Brain pericyte (primary cell): ENCODE results near the gene CCDC201.
"Not testable (repeated sequence)": the region's sequence is repeated elsewhere in the genome, so short reads cannot be mapped to it uniquely, and the experiment has no call there.

Experiments used
- DNase-seq: peaks from one replicate; pipeline ENCODE4 v3.0.0-alpha.2; 2012; ENCODE audit warnings: low read depth, low spot score

CCDC201 gene

GRCh38 chr7:45874408-45875131, 1.7 kb upstream of the CCDC201 start:
- no peak for DNase-seq

DNA sequence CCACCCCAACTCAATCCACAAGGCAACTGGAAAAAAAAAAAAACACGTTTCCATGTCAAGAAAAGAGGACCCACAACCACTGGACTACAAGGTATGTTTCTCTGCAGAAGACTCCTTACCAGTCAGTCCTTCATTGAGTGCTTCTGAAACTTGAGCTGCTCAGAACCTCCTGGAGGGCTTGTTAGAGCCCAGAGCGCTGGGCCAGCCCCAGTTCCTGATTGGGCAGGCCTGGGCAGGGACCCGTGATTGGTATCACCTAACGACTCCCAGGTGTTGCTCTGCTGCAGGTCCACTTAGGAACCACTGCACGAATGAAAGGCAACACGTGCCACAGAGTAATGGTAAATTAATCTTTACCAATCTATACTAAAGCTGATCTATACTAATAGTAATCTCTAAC, 473 bp upstream of the CCDC201 start:
- DNase-seq: no peak

DNA sequence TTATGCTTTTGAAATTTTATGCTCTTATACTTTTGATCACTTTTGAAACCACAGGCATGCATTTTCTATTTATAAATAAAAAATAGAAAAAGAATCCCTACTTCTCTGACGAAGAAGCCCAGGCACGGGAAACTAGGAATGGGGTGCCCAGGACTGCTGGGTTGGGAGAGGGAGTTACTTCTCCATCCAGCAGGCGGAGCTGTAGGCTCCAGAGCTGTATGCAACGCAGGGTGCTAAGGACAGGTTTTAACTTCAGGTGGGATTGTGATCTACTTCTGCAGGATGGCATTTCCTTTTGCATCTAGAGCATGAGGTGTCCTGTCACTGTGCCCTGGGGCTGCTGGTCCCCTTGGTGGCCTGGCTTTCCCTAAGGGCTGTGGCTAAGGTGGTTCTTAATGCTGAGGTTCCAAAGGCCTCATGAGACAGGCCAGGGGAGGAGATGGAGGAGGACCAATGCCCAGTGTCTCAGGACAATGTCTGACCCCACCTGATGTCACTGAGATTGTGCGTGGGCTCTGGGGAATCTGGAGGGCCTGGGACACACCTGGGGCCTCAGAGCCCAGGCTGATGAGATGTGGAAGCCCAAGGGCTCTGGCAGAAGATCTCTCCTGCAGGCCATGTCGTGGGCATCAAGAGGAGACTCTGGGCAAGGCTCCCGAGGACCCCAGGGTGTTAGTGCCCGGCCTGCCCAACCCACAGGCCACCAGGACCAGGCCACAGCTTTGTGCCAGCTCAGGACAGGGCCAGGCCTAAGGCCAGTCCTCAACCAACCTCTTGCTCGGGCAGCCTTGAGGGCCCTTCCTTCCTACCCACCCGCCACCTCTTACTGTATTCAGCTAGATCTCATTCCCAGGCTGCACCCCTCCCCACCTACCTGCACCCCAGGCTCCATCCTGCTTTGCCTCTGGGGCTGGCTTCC, 507 bp downstream of the CCDC201 start:
- no peak for DNase-seq

DNA sequence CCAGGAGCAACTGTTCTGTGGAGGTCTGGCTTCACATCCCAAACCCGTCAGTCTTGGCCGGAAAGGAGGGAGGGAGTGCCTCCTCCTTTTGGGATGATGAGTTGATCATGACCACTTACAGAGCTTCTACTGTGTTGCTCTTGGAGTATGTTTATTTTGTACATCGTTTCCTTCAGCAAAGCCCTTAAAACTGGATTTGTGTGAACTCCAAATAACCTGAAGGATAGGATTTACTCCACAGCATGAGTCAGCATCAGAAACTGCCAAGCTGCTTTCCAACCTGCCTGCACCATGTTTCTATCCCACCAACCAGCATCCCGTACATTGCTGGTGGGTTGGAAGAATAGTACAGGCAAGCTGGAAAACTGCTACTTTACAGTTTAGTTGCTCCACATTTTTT, 3.5 kb downstream of the CCDC201 start:
- DNase-seq: no peak

GRCh38 chr7:45867471-45867870, 5.4 kb downstream of the CCDC201 start:
- no peak for DNase-seq

GRCh38 chr7:45865594-45866410, 7.1 kb downstream of the CCDC201 start:
- no peak for DNase-seq

DNA sequence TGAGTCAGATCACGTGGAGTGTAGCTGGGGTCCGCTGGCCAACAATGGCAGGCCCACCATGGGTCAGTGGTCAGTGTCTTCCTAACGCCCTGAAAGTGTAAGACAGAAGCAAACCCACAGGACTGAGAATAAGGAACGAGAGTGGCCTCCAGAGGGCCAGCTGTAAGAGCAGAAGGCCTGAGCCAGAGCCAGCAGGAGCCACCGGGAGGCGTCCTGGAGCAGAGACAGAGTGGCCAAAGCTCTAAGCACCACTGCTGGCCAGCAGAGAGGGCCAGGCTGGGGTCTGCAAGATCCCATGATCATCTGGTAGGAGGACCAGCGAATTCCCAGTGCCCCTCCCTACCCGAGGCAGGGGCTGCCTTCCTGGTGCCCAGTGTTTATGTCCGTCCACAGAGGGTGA, 9.2 kb downstream of the CCDC201 start:
- DNase-seq: no peak

- not testable (repeated sequence) for DNase-seq
These were observed 16.0 kb downstream of the CCDC201 start for GRCh38 chr7:45856888-45857287.

DNA sequence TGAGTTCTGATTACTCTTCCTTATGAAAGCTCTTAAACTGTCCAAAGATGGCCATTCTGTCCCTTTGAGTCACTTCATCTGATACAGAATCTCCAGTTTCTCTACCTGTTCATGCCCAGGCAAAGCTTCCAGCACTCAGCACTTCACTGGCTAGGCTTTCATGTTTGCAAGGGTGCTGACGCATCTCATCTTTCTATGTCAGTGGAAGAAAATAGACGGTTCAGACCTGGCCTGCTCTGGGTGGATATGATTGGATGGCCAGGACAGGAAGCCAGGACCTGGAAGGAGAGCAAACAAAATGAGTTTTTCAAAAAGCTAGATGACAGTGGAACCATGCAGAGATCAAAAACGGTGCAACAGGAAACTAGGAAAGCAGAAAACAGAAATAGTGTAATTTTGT, 17.2 kb downstream of the CCDC201 start:
- not testable (repeated sequence) for DNase-seq

- not testable (repeated sequence) for DNase-seq
These were observed 19.4 kb downstream of the CCDC201 start for GRCh38 chr7:45853491-45853890.

GRCh38 chr7:45852984-45853383, 19.9 kb downstream of the CCDC201 start:
- DNase-seq: not testable (repeated sequence)

DNA sequence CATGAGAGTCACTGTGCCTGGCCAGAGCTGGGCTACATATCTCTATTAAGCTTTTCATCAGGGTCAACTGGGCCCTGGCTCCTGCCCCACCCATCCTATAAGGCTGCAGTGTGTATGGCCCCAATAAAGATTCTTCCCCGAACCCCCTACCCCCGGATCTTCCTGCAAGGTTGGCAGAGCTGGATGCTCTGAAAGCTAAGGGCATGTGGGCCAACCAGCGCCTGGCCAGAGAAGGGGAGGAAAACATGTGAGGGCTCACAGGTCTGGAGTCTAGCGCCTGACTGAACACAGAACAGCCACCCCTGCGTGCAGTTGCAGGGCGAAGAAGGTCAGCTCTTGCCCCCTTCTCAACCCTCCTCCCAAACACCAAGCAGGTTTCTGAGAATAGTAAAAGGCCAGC, 24.1 kb downstream of the CCDC201 start:
- not testable (repeated sequence) for DNase-seq

GRCh38 chr7:45846536-45846935, 26.3 kb downstream of the CCDC201 start:
- DNase-seq: not testable (repeated sequence)

DNA sequence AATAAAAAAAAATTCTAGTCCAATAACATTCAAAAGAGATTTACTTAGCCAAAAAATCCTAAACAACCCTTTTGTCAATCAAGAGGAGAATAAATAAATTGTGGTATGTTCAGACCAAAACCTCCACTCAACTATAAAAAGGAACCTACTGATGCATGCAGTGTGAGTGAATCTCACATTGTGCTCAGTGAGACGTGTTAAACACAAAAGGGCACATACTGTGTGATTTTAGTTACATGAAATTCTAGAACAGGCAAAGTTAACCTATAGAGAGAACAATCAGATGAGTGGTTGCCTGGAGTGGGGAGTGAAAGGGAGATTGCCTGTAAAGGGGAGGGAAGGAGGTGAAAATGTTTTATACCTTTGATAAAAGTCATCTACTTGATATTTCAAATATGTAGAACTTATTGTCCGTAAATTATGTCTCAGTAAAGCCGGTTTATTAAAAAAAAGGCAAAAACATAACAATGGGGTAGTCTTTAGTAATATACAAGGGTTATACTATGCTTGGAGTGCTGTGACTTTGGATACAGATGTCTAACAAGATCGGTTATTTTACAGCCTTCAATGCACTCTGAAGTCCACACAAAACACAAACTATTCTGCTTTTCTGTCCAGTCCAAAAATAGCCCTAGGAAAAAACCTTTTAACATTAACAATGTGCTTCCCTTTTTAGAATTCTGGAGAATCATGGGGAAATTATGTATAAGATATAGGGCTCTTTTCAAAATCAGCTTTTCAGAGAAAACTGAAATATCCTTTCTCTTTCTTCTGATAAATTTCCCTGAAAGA, 30.8 kb downstream of the CCDC201 start:
- not testable (repeated sequence) for DNase-seq

GRCh38 chr7:45838852-45839251, 34.0 kb downstream of the CCDC201 start:
- not testable (repeated sequence) for DNase-seq

DNA sequence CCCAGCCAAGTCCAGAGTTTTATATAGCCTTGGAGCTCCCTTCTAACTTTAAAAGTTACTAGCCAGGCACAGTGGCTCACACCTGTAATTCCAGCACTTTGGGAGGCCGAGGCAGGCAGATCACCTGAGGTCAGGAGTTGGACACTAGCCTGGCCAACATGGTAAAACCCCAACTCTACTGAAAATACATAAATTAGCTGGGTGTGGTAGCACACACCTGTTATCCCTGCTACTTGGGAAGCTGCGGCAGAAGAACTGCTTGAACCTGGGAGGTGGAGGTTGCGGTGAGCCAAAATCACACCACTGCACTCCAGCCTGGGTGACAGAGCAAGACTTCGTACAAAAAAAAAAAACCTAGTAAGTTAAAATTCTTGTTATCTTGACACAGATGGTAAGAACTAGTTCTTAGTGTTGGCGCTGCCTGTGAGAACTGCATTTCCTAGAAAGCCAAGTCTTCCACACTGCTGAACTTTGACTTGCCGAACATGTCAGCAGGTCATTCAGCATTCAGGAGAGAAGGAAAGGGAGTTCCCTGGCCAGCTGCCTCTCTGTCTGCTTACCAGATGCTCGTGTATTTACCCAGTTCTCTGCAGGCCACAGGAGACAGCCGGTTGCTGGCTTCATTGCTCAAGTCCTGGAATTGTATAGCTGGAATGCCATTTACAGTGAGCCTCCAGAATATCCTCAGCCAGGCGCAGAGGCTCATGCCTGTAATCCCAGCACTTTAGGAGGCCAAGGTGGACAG, 40.3 kb downstream of the CCDC201 start:
- DNase-seq: peak; percentile 8

DNA sequence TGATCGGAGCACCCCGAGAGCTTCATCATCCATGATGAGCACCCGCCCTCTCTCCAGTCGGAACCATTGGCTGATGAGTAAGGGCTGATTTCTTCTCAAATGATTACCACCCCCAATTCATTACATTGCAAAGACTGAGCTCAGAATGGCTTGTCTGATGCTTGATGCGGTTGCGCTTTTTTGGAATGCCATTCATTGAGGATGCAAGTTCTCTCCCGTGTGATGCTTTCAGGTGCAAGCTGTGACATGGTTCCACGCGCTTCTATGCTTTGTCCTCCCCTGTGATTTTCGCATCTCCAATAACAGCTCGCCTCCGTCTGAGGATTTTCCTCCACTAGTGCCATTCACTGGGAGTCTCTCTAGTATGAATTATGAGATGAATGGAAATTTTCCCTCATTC, 43.0 kb downstream of the CCDC201 start:
- not testable (repeated sequence) for DNase-seq

GRCh38 chr7:45827731-45828130, 45.2 kb downstream of the CCDC201 start:
- DNase-seq: not testable (repeated sequence)

DNA sequence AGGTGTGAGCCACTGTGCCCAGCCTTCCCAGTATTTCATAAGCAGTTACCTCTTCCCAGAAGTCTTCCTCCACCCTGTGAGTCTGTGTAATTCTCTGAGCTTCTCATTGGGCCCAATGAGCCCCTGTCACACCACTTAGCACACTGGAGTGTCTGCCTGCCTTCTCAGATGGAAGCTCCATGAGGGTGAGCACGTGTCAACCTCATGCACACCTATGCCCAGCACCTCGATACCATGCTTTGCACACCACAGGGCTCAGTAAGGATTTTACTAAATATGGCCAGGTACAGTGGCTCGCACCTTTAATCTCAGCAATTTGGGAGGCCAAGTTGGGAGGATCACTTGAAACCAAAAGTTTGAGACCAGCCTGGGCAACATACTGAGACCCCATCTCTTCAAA, 46.3 kb downstream of the CCDC201 start:
- DNase-seq: not testable (repeated sequence)

DNA sequence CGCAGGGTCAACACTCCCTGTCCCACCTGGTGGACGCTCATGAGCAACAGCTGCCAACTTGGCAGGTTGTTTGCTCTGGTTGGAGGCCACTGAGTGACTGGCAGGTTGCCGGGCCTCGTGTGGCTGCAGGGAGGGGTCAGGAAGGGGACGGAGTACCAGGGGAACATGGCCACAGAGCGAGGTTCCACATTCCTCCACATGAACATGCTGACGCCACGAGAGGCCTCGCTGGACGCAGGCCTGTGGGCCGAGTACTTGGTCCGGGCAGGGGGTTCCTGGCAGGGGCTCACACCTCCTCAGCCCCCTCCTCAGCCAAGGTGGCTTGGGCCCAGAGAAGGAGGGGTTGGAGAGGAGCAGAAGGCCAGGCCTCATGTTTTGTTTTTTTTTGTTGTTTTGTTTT, 54.1 kb downstream of the CCDC201 start:
- not testable (repeated sequence) for DNase-seq
